Eye (tissue), 1 donor: ENCODE measurements around the gene AGO1.
"Not testable (repeated sequence)": the region's sequence is repeated elsewhere in the genome, so short reads cannot be mapped to it uniquely, and the experiment has no call there.

Experiments
- DNase-seq: peaks from one replicate; pipeline ENCODE4 v3.0.0-alpha.2; 2015

The AGO1 gene

GRCh38 chr1:35870651-35871309, 12.2 kb upstream of the AGO1 start:
- no peak for DNase-seq

- DNase-seq: no peak
Observed at GRCh38 chr1:35873243-35873750, 9.7 kb upstream of the AGO1 start.

- DNase-seq: not testable (repeated sequence)
Observed at GRCh38 chr1:35874115-35874514, 8.9 kb upstream of the AGO1 start.

GRCh38 chr1:35876988-35877387, 6.0 kb upstream of the AGO1 start:
- DNase-seq: peak; percentile 41

- DNase-seq: no peak
Observed at GRCh38 chr1:35881850-35882273, 1.1 kb upstream of the AGO1 start.

GRCh38 chr1:35882586-35882944, 444 bp upstream of the AGO1 start:
- no peak for DNase-seq

- DNase-seq: peak; percentile 80
Observed at GRCh38 chr1:35883635-35884101, 659 bp downstream of the AGO1 start.

GRCh38 chr1:35884934-35885333, 1.9 kb downstream of the AGO1 start:
- DNase-seq: no peak

GRCh38 chr1:35885961-35886558, 3.1 kb downstream of the AGO1 start:
- peak; percentile 89 for DNase-seq

GRCh38 chr1:35886577-35887431, 3.8 kb downstream of the AGO1 start:
- peak; percentile 75 for DNase-seq

- no peak for DNase-seq
Observed at GRCh38 chr1:35887508-35887907, 4.5 kb downstream of the AGO1 start.

- no peak for DNase-seq
Observed at GRCh38 chr1:35888255-35888654, 5.2 kb downstream of the AGO1 start.

GRCh38 chr1:35888981-35889380, 6.0 kb downstream of the AGO1 start:
- not testable (repeated sequence) for DNase-seq

GRCh38 chr1:35893051-35893879, 10.3 kb downstream of the AGO1 start:
- DNase-seq: no peak

GRCh38 chr1:35894183-35894582, 11.2 kb downstream of the AGO1 start:
- no peak for DNase-seq

- DNase-seq: no peak
Observed at GRCh38 chr1:35894656-35895055, 11.6 kb downstream of the AGO1 start.

GRCh38 chr1:35899941-35900340, 16.9 kb downstream of the AGO1 start:
- DNase-seq: no peak

- DNase-seq: no peak
Observed at GRCh38 chr1:35901235-35901634, 18.2 kb downstream of the AGO1 start.

- DNase-seq: no peak
Observed at GRCh38 chr1:35902671-35903070, 19.7 kb downstream of the AGO1 start.

- no peak for DNase-seq
Observed at GRCh38 chr1:35914717-35915116, 31.7 kb downstream of the AGO1 start.

- DNase-seq: no peak
Observed at GRCh38 chr1:35915693-35916092, 32.7 kb downstream of the AGO1 start.

GRCh38 chr1:35923791-35924221, 40.8 kb downstream of the AGO1 start:
- no peak for DNase-seq

- no peak for DNase-seq
Observed at GRCh38 chr1:35924838-35925237, 41.8 kb downstream of the AGO1 start.
